DMS79 treated with DMSO at 0.1 percent for 48 hours (cell line): ENCODE data around the gene SUGCT.
"Not testable (repeated sequence)": the region's sequence is repeated elsewhere in the genome, so short reads cannot be mapped to it uniquely, and the experiment has no call there.

Experiments
- DNase-seq: peaks from one replicate; lab custom pipeline; 2025; lab: John Stamatoyannopoulos, UW

The SUGCT gene

GRCh38 chr7:40405991-40406390 lies 271.2 kb downstream of the SUGCT start:
- no peak for DNase-seq

- no peak for DNase-seq
These were observed 277.5 kb downstream of the SUGCT start for GRCh38 chr7:40412323-40412722.

GRCh38 chr7:40414704-40415103 lies 279.9 kb downstream of the SUGCT start:
- DNase-seq, result not testable (repeated sequence)

GRCh38 chr7:40418448-40418847 lies 283.6 kb downstream of the SUGCT start:
- DNase-seq, result no peak

DNA sequence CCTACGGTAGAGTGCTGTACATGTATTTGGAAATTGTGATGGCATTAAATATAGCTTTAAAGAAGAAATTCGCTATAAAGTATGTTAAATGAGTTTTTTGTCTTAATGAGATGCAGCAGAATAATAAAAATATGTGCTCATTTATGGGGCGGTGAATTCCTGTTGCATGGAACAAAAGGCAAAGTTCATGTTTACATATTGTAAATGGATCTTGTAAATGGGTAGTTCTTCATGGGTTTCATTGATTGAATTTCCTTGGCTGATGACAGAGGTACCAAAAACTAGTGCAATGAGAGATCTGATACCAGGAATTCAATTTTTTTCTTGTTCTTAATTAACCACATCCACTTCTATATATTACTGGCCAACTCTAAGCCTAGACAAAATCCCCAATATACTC lies 284.2 kb downstream of the SUGCT start:
- DNase-seq, result no peak

DNA sequence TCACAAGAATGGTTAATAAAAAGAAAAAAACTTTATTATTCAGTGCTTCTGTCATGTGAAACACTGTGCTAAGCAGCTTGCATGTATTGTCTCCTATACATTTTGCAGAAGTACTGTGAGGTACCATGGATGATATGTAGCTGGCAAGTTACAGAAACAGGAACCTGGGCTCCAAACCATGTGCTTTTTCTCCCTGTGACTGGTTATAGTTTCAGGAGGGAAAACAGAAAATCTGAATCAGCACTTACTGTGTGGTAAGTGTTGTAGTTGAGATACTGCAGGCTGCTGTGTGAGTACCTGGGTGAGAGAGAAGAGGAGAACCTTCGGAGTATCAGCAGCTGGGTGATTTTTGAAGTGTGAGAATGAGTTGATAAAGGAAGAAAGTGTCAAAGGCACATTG lies 285.0 kb downstream of the SUGCT start:
- no peak for DNase-seq

- DNase-seq, result no peak
These were observed 286.6 kb downstream of the SUGCT start for GRCh38 chr7:40421433-40421832.

GRCh38 chr7:40425696-40426095 lies 290.9 kb downstream of the SUGCT start:
- no peak for DNase-seq

- no peak for DNase-seq
These were observed 293.6 kb downstream of the SUGCT start for GRCh38 chr7:40428421-40428820.

- DNase-seq, result no peak
These were observed 295.0 kb downstream of the SUGCT start for GRCh38 chr7:40429826-40430225.

DNA sequence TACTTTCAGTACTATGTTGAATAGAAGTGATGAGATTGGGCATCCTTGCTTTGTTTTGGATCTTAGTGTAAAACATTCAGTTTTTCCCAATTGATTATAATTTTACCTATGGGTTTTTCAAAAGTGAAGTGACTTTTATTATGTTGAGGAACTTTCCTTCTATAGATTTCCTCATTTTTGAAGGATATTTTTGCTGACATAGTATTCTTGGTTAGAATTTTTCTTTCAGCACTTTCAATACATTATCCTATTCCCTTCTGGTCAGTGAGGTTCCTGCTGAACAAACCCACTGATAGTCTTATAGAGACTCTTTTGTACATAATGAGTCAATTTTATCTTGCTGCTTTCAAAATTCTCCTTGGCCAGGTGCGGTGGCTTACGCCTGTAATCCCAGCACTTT lies 297.2 kb downstream of the SUGCT start:
- no peak for DNase-seq

GRCh38 chr7:40436710-40437109 lies 301.9 kb downstream of the SUGCT start:
- no peak for DNase-seq

DNA sequence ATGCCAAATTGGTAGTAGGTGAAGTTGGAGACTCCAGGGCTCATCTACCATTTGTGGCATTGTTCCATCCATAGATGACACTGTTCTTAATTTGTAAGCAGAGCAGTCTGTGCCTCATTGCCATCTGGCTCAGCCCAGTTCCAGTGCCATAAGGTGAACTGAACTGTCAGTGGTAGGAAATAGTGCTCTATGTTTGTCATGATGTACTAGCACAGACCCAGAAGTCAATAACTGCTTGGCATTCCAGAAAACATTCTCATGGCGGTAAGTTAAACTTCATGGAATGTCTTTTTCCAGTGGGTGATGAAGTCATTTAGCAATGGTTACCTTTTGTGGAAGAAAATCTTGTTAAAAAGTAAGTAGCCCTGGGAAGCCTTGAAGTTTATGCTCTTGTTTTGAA lies 302.7 kb downstream of the SUGCT start:
- no peak for DNase-seq

DNA sequence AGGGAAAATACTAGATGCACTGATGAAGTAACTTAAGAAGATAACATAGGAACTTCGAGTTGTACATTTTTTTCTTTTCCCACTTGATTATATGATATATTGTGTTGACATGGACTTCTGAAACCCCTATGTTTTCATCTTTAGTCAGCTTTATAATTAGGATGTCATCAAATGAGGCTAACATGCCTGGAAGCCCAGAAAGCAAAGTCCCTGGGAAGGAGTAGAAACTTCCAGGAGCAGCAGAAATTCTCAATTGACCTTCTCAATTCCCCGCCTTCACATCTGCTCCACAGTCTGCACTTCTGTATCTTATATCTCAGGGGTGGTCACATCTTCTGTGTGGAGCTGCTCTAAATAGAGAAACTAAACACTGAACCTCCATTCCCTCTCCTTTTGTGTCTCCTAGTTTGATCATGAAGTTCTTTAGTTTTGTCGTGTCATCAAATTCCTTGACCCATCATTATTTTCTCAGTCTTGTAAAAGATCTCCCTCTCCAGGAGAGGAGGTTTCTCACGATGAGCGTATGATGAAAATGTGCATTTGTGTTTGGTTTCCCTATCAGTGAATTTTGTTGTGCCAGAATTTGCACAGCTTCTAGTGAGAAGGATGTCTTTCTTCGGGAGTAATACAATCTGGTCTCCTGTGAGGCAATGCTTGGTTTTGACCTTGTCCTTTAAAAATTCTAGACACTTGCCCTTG lies 303.3 kb downstream of the SUGCT start:
- no peak for DNase-seq

- no peak for DNase-seq
These were observed 304.9 kb downstream of the SUGCT start for GRCh38 chr7:40439686-40440085.

GRCh38 chr7:40447345-40447744 lies 312.5 kb downstream of the SUGCT start:
- no peak for DNase-seq

DNA sequence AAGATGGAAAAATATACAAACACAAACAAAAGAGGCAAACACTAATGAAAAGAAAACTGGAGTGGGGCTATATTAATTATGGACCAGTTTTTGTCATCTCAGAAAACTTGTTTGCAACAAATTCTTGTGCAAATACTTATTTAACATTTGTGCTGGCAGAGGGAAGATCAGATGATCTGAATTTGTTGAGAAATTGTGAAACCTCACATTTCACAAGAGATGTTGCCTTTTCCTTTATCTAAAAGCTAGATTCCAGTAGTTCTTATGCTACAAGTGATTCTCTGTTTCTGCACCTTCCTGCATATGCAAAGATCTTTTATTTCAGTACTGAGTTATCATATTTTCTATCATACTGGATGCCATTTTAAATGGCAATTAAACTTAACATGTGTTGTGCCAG lies 320.7 kb downstream of the SUGCT start:
- DNase-seq, result no peak

- no peak for DNase-seq
These were observed 323.1 kb downstream of the SUGCT start for GRCh38 chr7:40457776-40458480.

GRCh38 chr7:40463446-40463845 lies 328.6 kb downstream of the SUGCT start:
- DNase-seq, result no peak

DNA sequence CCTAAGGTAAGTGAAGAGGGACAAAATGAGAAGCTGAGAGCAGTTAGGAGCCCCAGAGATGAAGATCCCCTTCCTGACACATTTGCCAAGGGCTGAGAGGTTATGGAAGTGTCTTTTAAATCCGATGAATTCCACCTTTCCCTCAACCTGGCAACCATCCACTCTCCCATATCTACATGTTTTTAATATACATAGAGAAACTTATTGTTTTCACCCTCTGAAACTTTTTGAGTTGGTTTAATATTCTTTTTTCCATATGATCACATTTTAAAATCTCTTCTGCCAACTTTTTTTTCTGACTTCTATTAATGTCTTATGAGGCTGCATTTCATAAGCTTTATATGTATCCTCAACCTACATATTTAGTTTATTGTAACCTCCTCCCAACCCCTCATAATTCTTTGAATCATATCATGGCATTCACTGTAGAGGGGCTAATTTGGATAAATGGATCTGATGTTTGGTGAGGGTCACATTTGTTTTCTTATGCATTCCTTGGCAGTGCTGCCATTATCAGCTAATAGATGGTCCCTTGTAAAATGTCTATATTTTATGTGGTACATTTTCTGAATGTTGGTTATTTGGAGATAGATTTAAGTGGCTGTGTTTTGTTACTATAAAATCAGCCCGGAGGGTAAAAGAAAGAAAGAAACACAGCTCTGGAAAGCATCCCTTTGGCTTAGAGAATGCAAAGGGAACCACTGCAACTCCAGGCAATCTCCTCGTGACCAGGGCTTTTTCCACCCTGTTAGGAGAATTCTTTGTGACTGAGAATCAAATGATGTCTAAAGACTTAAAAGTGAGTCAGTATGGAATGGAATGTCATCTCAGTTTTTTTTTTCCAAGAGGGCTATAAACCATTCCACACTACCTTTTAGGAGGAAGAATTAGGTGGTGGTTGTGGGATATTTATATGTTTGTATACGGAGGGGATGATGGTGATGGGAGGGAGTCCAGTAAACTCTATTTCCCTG lies 334.4 kb downstream of the SUGCT start:
- DNase-seq, result no peak

DNA sequence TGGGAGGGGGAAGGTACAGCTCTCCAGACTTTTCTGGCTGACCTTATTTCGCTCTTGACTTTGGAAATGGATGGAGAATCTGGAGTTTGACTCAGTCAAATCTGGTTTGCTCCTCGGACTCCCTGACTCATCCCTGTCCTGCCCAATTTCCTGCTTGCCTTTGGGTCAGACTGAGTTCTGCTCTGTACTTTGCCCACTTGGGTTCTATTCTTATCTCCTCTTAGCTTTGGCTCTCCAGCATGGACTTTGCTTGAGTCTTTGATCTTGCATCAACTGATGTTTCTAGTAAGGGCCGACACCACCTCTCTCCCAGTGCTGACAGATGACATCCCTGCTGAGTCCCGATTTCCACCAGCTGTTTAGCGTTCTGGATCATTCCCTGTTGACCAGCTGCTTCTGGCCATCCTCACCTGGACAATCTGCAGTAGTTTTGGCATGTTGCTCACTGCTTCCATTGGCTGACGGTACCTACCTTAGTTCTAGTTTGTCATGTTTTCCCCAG lies 335.3 kb downstream of the SUGCT start:
- no peak for DNase-seq

- no peak for DNase-seq
These were observed 336.0 kb downstream of the SUGCT start for GRCh38 chr7:40470817-40471216.
